ENCODE data around the gene YPEL2. TPM values are rescaled to one million over a fixed set of nuclear protein-coding genes. Genes with fewer than 3 reads are reported as not detected.

The YPEL2 gene
- polyA plus RNA-seq, 1 of the 3 experiments (the other 2 are of a cell fraction) = 3.2 TPM

DNA sequence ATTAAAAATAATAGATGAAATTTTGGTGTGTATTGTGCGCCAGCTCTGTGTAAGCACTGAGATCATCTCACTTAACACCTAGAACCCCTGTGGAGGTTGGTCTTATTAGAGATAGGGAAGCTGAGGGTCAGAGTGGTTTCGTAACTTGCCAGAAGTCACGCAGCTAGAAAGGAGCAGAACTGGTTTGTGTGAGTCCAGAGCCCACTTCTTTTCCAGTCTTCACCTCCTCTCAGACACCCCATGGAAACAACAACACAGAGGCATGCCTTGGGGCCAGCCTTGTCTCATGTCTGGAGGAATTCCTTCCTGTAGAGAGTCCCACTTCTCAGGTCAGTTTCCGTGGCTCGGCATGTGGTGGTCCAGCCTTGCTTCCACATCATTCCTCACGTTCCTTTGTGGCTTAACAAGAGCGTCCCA, 16.5 kb downstream of the YPEL2 start (continued):
- TF ChIP-seq SMC3 (IDR thresholded peaks at IDR 0.05; ENCODE audit: low read depth, low read length) = no peak
- TF ChIP-seq, protein P1, sequence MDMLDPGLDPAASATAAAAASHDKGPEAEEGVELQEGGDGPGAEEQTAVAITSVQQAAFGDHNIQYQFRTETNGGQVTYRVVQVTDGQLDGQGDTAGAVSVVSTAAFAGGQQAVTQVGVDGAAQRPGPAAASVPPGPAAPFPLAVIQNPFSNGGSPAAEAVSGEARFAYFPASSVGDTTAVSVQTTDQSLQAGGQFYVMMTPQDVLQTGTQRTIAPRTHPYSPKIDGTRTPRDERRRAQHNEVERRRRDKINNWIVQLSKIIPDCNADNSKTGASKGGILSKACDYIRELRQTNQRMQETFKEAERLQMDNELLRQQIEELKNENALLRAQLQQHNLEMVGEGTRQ (IDR thresholded peaks at IDR 0.05; ENCODE audit: borderline replicate concordance, low read depth, low read length) = no peak
- TF ChIP-seq, protein P2, sequence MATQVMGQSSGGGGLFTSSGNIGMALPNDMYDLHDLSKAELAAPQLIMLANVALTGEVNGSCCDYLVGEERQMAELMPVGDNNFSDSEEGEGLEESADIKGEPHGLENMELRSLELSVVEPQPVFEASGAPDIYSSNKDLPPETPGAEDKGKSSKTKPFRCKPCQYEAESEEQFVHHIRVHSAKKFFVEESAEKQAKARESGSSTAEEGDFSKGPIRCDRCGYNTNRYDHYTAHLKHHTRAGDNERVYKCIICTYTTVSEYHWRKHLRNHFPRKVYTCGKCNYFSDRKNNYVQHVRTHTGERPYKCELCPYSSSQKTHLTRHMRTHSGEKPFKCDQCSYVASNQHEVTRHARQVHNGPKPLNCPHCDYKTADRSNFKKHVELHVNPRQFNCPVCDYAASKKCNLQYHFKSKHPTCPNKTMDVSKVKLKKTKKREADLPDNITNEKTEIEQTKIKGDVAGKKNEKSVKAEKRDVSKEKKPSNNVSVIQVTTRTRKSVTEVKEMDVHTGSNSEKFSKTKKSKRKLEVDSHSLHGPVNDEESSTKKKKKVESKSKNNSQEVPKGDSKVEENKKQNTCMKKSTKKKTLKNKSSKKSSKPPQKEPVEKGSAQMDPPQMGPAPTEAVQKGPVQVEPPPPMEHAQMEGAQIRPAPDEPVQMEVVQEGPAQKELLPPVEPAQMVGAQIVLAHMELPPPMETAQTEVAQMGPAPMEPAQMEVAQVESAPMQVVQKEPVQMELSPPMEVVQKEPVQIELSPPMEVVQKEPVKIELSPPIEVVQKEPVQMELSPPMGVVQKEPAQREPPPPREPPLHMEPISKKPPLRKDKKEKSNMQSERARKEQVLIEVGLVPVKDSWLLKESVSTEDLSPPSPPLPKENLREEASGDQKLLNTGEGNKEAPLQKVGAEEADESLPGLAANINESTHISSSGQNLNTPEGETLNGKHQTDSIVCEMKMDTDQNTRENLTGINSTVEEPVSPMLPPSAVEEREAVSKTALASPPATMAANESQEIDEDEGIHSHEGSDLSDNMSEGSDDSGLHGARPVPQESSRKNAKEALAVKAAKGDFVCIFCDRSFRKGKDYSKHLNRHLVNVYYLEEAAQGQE (IDR thresholded peaks at IDR 0.05; ENCODE audit: low read depth, low read length) = no peak
- no peak for TF ChIP-seq EP300 (IDR thresholded peaks at IDR 0.05; ENCODE audit: borderline replicate concordance in 1 of 2, low read depth in 1 of 2, low read length in 1 of 2)
- no peak for TF ChIP-seq NFIC (IDR thresholded peaks at IDR 0.05; ENCODE audit: borderline replicate concordance)

DNA sequence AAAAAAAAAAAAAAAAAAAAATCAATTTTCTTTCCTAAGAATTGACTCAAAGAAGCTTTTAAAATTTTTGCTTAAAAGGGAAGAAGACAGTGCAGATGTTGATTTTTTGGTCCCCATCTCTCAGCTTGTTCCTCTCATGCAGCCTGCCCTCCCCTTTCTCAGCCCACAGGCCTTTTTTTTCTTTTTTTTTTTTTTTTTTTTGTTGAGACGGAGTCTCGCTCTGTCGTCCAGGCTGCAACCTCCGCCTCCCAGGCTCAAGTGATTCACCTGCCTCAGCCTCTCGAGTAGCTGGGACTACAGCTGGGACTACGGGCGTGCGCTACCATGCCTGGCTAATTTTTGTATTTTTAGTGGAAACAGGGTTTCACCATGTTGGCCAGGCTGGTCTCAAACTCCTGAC, 17.7 kb downstream of the YPEL2 start:
- H4K20me1 ChIP-seq (ENCODE audit: insufficient read depth) = no peaks in the 10 kb centered on the region
- H3K4me2 ChIP-seq = no peak overlapping the region
- H3K27me3 ChIP-seq (ENCODE audit: insufficient read depth) = no peaks in the 10 kb centered on the region
- peaks cover 0 to 23% of the 10 kb centered on the region in 2 experiments; a peak in 1 of 4 replicates for H3K4me1 ChIP-seq (ENCODE audit: control insufficient read depth in 1 of 2, insufficient read depth in 2 of 2, low read depth in 1 of 2, low read length in 1 of 2)
- peaks cover 4% of the 10 kb centered on the region for H3F3A ChIP-seq (replicated peaks; ENCODE audit: insufficient read depth)
- 95% methylated on average over 8 of the region's 8 CpGs for WGBS (ENCODE audit: low lambda C conversion rate)
- ChIA-PET POLR2A (no interaction called here), CTCF (interaction anchor here (1.1 to 1.3 kb wide), 2 partner anchors 15 to 16 kb away, joined by 3 read pairs; no protein-coding TSS in a partner anchor)
- DNase-seq = no peak
- H3K36me3 ChIP-seq (replicated peaks in 1 of 2; ENCODE audit: control insufficient read depth in 1 of 2, insufficient read depth in 2 of 2, low read length in 1 of 2) = peaks cover 0 to 2% of the 10 kb centered on the region in 2 experiments
- H3K4me3 ChIP-seq (ENCODE audit: low read depth in 2 of 2, low read length in 1 of 2) = no peak overlapping the region
- H2AFZ ChIP-seq (ENCODE audit: low read depth) = no peak overlapping the region
- H3K9ac ChIP-seq = no peak overlapping the region
- TF ChIP-seq RXRA (IDR thresholded peaks at IDR 0.05; ENCODE audit: borderline replicate concordance, low read depth) = no peak
- TF ChIP-seq, protein P1 (IDR thresholded peaks at IDR 0.05; ENCODE audit: borderline replicate concordance, low read depth, low read length) = no peak
- TF ChIP-seq YY1 (IDR thresholded peaks at IDR 0.05; ENCODE audit: low read depth) = no peak
- TF ChIP-seq GABPA (IDR thresholded peaks at IDR 0.05; ENCODE audit: low read depth) = no peak
- TF ChIP-seq SMC3 (IDR thresholded peaks at IDR 0.05; ENCODE audit: low read depth, low read length) = no peak
- TF ChIP-seq, protein P3, sequence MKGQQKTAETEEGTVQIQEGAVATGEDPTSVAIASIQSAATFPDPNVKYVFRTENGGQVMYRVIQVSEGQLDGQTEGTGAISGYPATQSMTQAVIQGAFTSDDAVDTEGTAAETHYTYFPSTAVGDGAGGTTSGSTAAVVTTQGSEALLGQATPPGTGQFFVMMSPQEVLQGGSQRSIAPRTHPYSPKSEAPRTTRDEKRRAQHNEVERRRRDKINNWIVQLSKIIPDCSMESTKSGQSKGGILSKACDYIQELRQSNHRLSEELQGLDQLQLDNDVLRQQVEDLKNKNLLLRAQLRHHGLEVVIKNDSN (IDR thresholded peaks at IDR 0.05; ENCODE audit: borderline replicate concordance, low read depth) = no peak
- no peak for TF ChIP-seq FOXJ3 (CRISPR knock-in tag; IDR thresholded peaks at IDR 0.05)
- TF ChIP-seq SIN3A (IDR thresholded peaks at IDR 0.05; ENCODE audit: borderline replicate concordance, low read depth, low read length) = no peak
- no peak for TF ChIP-seq TCF12 (IDR thresholded peaks at IDR 0.05)
- TF ChIP-seq, protein P4, sequence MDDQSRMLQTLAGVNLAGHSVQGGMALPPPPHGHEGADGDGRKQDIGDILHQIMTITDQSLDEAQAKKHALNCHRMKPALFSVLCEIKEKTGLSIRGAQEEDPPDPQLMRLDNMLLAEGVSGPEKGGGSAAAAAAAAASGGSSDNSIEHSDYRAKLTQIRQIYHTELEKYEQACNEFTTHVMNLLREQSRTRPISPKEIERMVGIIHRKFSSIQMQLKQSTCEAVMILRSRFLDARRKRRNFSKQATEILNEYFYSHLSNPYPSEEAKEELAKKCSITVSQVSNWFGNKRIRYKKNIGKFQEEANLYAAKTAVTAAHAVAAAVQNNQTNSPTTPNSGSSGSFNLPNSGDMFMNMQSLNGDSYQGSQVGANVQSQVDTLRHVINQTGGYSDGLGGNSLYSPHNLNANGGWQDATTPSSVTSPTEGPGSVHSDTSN (IDR thresholded peaks at IDR 0.05) = no peak
- no peaks in the 10 kb centered on the region for H3K9me2 ChIP-seq
- H3K79me2 ChIP-seq (ENCODE audit: insufficient read depth) = peaks cover 7% of the 10 kb centered on the region
- H3K9me3 ChIP-seq = no peaks in the 10 kb centered on the region
- no peak overlapping the region for H3K27ac ChIP-seq (ENCODE audit: low read depth in 2 of 2, low read length in 1 of 2)

Data from SK-N-SH (cell line).